HL-60/S4 treated with phorbol 12-myristate 13-acetate at 8.2 ng/mL for 4 days and 3 days (cell line): Measurements from ENCODE around the gene KIF18B.

Experiments used
- in situ Hi-C: fragments of 300-500 bp; cut with MboI; formaldehyde crosslinking; loops from 2 replicates; pipeline ENCODE4 v1.15.0; 2022; ENCODE audit warnings: low sequenced_read_pairs

KIF18B gene

DNA sequence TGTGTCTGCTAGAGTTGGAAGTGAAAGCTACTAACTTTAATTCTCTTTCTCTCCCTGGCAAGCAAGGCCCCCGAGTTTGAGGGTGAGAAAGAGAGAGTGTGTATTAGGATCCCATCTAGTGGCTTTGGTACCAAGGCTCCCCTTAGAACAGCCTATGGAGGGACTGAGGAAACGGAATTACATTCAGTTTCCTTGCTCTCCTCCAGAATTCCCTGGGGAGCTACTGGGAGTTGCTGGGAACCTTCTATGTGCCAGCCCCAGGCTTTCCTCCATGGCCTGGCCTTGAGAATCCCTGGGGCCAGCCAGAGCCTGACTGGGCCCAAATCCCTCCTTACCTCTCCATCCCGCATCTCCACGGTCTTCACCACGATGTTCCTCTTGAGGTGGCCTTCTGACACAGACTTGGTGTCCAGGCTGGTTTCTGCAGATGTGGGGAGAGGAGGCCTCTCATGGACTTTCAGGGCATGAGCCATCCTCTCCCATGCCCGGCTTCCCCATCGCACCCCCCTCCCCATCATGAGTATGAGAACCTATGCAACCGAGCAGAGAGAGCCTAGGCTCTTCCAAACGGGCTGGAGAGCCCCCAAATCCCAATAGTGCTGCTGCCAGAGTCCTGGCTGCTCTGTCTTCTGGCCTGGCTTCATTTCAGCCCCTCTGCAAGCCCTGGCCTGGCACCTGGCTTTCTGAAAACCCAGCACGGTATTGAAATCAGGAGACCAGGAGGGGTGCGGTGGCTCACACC is 39.7 kb downstream of the KIF18B start:
- in situ Hi-C loops, result no loop called here

DNA sequence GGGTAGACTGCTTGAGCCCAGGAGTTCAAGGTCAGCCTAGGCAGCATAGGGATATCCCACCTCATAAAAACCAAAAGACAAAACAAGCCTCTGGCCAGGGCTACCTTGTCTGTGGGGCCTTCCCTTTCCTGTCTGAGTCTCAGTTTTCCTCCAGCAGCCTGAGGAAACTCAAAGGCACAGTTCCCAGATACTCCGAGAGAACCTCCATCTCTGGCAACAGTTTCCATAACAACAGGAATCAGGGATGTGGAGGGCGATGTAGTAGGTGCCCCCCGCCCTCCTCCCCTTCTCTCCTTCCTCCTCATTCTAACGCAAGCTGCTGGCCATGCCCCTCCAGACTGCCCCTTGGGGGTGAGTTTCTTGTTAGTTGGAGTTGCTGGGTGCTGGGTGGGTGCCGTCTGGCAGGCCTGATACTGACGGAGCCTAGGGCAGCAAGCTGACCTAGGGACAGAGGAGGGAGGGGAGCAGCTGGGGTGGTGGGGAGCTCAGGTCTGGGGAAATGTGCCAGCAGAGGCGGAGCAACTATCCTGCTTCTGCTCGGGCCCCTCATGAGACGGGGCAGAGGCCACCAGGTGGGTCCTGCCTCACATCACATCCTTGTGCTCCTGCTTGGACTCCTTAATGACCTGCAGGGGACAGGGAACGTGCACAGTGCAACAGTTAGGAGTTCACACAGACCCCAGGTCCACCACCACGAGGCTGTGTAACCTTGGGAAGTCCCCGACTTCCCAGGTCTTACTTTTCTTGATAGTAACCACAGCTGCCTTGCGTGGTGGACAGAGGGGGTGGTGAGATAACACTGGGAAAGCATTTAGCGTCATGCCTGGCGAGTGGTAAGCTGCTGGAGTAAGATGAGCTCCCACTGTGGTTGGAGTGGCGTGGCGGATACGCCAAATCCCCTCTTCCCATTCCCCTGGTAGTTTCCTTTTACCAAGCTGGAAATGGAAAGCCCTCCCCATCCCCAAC is 40.5 kb downstream of the KIF18B start:
- in situ Hi-C loops, result no loop called here

GRCh38 chr17:44906010-44906646 is 41.4 kb downstream of the KIF18B start:
- in situ Hi-C loops, result no loop called here

DNA sequence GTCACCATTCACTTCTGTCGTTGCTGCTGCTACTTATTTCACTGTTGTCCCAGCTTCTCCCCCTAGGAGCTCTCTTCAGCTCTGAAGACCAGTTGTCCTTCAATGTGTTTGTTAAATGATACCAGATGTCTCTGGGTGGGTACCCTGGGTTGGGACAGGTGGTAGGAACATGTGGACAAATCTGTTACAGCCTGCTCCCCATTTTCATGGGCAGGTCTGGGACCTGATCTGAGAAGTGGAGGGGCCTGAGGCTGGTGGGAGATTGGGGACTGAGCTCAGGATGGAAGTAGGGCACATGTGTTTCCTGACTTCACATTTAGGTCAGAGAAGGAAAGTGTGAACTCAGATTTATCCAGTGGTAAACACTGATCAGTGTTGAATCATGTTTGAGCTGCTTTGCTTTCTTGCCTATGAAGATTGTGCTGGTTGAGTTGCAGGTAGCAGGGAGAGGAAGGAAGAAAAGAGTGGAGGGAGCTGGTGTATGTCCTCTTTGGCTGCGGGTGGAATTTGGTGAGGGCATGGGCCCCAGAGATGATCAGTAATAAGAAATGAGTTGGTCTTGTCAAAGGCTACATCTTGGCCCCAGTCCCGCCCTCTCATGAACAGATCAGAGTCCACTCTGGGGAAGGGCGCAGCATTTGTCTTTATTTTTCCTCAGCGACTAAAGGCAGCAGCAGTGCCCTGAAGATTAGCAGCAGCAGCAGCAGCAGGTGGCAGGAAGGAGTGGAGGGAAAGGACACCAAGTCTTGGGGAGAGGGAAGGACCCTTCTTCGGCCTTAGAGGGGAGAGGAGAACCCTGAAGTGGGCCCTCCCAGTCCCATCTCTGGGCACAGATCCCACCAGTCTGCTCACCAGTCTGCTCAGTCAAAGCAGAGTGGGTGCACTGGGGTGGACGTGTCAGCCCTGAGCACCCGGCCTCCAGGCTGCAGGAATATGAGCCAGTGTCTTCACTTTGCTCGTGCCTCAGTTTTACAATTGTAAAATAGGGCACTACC is 42.3 kb downstream of the KIF18B start:
- in situ Hi-C loops, result no loop called here

DNA sequence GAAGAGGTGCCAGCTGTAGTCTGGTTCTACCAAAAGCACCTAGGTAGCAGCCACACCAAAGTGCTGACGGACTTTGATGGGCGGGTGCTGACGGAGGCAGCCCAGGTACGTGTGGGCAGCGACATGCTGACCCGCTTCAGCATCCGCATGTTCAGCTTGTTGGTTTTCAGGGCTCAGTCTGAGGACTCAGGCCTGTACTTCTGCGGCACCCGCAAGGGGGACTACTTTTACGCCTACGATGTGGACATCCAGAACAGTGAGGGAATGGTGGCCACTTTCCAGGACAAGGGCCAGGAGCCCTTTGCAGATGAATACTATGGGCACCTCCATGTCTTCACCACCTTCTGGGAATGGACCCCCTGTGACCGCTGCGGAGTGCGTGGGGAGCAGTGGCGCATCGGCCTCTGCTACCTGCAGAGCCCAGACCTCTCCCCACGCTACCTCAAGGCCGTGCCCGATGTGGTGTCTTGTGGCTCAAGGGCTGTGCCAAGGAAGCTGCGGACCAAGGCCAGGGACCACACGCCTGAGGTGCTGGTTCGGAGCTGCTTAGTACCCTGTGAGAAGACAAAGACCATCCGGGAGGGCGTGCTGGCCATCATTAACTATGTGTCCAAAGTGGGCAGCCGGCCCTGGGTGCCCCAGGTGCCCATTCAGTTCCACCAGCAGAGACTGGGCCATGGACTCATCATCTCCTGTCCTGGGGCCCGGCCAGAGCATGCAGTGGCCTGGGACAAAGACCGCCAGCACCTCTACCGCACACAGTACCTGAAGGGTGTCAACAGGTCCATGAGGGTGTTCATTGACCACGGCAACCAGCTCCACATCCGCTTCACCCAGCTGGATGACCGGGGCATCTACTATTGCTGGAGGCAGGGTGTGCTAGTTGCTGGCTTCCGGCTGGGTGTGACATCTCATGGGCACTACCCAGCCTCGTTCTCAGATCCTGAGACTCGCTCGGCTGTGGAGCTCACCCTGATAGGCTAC is 43.3 kb downstream of the KIF18B start:
- in situ Hi-C loops, result no loop called here

DNA sequence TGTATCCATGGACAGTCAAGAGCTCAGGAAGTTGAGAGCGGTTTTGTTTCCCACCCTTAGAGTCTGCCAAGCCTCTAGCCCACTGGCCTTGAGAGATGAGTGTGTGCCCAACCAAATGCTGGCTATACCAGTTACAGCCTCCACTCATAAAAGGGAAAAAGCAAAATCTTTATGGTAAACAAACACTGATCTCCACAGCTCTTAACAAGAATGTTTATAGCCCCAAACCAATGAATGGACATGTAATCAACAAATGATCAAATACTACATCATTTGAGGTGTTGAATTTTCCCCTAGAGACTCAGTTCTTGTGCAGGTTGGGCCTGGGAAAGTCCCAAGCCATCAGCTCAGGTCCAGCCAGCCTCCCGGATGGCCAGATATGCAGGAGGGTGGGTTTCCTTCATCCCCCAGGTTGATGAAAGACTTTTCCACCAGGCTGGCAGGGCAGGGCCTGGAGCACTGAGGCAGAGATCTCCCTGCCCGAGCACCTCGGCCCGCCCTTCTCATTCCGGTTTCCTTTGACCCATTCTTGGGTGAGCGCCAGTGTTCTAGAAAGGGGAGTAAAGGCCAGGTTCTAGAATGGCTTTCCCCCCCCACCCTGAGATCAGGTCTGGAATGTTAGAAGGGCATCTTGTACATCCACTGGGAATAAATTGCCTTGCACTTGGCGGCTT is 44.4 kb downstream of the KIF18B start:
- in situ Hi-C loops, result no loop called here

DNA sequence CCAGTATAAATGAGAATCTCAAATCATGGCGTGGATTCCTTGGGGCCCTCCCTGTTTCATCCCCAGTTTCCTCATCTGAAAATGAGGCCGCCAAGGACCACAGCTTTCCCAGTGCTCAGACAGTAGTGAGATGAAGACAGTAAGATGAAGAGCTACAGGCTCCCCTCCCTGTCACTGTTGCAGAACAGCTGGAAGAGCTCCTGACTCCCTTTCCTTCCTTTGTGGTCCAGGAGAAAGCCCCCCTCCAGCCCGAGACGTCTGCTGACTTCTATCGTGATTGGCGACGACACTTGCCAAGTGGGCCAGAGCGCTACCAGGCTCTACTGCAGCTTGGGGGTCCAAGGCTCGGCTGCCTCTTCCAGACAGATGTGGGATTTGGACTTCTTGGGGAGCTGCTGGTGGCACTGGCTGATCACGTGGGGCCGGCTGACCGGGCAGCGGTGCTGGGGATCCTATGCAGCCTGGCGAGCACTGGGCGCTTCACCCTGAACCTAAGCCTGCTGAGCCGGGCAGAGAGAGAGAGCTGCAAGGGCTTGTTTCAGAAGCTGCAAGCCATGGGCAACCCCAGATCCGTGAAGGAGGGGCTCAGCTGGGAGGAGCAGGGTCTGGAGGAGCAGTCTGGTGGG is 45.3 kb downstream of the KIF18B start:
- in situ Hi-C loops, result no loop called here

DNA sequence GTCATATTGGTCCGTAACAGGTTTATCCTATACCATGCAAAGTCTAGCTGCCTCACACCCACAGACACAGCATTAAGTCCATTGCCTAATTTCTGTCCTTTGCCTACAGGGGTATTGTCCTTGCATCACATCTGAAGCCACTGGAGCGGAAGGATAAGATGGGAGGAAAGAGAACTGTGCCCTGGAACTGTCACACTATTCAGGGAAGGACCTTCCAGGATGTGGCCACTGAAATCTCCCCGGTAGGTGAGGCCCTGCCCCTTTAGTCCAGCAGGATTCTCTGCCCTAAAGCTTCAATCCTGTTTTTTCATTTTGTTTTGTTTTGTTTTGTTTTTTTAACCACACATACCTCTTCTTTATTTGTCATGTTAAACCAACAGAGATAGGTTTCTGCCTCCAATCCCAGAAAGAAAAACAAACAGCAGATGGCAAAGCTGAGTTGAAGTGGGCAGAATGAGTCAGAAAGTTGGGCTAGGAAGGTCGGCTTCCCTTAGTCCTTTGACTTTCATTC is 46.1 kb downstream of the KIF18B start:
- in situ Hi-C loops, result no loop called here

DNA sequence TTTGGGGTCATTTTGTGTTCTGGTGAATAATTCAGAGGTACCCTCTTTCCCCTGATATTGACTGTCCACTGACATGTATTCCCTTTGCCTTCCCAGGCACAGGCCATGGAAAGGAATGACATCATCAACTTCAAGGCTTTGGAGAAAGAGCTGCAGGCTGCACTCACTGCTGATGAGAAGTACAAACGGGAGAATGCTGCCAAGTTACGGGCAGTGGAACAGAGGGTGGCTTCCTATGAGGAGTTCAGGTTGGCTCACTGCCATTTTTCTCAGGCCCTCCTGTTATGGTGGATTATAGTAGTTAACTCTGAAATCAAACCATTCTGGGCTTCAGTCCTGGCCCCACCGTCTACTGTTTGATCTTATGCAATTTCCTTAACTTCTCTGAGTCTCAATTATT is 46.7 kb downstream of the KIF18B start:
- in situ Hi-C loops, result no loop called here

DNA sequence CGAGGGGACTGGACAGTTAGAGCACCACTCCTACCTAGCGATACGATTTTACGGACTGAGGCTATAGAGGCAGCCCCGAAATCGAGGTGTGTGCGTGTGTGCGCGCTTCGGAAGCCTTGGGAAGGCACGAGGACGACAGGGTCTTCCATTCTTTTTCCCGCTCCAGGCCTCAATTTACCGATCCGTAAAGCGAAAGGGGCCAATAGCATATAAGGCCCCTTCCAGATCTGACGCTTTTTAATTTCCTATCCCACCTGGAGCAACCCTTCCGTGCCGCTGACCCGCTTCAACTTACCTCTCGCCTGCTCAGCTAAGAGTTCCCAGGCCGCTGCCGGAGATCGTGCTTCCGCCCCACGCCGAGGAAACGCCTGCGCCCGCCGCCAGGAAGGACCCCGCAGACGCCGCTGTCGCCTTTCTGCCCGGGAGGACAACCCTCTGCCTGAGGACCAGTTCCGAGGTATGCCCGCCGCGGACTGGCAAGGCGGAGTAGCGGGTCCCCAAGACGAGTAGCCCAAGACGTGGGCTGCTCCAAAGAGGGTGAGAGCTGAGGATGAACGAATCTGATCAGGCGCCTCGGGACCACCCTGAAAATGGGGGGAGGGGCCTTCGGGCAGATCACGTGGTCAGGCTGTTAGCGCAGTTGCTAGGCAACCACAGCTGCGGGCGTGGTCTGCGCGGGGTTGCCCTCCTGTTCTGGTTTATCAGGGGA is 48.3 kb downstream of the KIF18B start, which contains the start of gene EFTUD2:
Gene EFTUD2 (minus strand): TSS at position 372 of the 709 bp plus-strand sequence. CDS start 4,924 bp downstream, outside the sequence.
- in situ Hi-C loops, result no loop called here

DNA sequence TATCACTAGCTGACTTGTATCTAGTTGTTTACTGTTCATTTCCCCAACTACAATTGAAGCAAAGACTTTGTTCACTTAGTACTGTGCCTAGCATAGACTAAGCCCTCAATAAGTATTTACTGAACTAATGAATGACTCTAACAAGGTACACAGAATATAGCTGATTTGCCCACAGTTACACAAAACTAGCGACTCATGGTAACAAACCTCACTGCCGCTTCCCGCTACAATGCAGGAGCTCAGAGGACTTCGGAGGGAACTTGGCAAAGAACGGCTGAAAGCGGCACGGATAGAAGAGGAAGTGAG is 48.9 kb downstream of the KIF18B start:
- in situ Hi-C loops, result no loop called here

- in situ Hi-C loops, result no loop called here
Observed at GRCh38 chr17:44894642-44895041, 52.9 kb downstream of the KIF18B start.

GRCh38 chr17:44892250-44892649 is 55.3 kb downstream of the KIF18B start:
- in situ Hi-C loops, result no loop called here

DNA sequence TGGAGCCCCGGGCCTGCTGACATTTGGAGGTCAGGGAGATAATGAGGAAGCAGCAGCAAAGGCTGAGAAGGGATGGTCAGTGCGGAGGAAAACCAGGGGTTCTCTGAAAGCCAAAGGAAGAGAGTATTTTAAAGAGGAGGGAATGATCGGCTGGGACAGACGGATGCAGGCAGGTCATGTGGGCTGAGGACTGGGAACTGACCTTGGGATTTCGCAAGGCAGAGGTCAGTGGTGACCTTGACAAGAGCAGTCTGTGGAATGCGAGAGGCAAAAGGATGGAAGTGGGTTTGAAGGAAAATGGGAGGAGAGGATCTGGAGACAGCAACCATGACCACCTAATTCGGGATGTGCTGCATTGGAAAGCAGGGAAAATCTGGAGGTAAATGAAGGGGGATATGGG is 58.6 kb downstream of the KIF18B start:
- in situ Hi-C loops, result no loop called here

- in situ Hi-C loops, result no loop called here
Observed at GRCh38 chr17:44887971-44888954, 59.3 kb downstream of the KIF18B start.

GRCh38 chr17:44887016-44887415 is 60.6 kb downstream of the KIF18B start:
- in situ Hi-C loops, result no loop called here
